Stimulated activated naive CD8-positive, alpha-beta T cell treated with anti-CD3 and anti-CD28 coated beads, Interleukin-15, amount 100 ng/mL, for 72 hours (primary cell): ENCODE data around the gene POMC.
"Not testable (repeated sequence)": the region's sequence is repeated elsewhere in the genome, so short reads cannot be mapped to it uniquely, and the experiment has no call there.

Source experiments
- ATAC-seq: fragments of 150-1000 bp; cut with Tn5 transposase; 2 replicates; pipeline ENCODE4 v1.10.0; 2021; ENCODE audit warnings: mild to moderate bottlenecking, moderate library complexity
- DNase-seq, 2 donors: peaks; one replicate each; pipeline ENCODE4 v3.0.0; 2021 to 2022
- H3K27ac Mint-ChIP-seq, 2 donors: one replicate each; pipeline ENCODE4 v1.8.0; 2022; ENCODE audit warnings: mild to moderate bottlenecking in 2 of 2, mixed read lengths in 2 of 2, moderate library complexity in 2 of 2
- H3K27me3 Mint-ChIP-seq: one replicate; pipeline ENCODE4 v1.8.0; 2022; ENCODE audit warnings: mixed read lengths
- H3K4me1 Mint-ChIP-seq: one replicate; pipeline ENCODE4 v1.8.0; 2022; ENCODE audit warnings: mild to moderate bottlenecking, mixed read lengths
- H3K4me3 Mint-ChIP-seq, 2 donors: one replicate each; pipeline ENCODE4 v1.8.0; 2022; ENCODE audit warnings: mild to moderate bottlenecking in 2 of 2, mixed read lengths in 2 of 2, moderate library complexity in 1 of 2
- H3K9me3 Mint-ChIP-seq, 2 donors: one replicate each; pipeline ENCODE4 v1.8.0; 2022; ENCODE audit warnings: mixed read lengths in 2 of 2

The POMC gene

DNA sequence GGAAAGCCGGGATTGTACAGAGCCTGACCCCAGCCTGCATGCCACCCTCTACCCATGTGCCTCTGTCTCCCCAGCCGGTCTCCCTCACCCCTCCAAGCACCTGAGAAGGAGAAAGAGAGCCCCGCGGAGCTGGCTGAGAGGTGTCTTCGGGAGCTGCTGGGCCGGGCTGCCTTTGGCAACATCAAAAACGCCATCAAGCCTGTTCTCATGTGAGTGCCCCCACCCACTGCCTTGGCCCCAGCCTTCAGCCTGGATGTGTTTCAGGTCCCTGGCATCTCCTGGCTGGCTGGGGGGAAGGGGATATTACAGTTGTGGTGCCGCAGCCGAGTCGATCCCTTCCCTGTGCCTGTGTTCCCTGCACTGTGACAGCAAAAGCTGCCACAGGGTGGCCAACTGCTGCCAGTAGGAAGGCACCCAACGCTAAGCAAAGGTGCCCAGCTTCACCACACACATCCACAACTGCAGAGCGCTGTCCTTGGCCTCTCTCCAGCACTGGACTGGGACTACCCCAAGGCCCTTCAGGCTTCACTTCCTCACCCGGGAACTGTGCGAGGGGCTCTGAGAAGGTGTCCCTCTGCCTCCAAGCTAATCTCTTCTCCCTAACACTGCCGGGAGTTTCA is 38.4 kb downstream of the POMC start:
- DNase-seq (no peak), ATAC-seq (no peak)
- Mint-ChIP-seq H3K4me3 (peak overlapping the region in 1 of 2 donors; percentile 22), H3K27ac (no peak overlapping the region), H3K27me3 (peaks cover 58% of the 10 kb centered on the region), H3K4me1 (peaks cover 20% of the 10 kb centered on the region), H3K9me3 (no peaks in the 10 kb centered on the region)

GRCh38 chr2:25127646-25128045 is 40.7 kb downstream of the POMC start:
- Mint-ChIP-seq H3K4me1 (peaks cover 20% of the 10 kb centered on the region), H3K4me3 (no peak overlapping the region), H3K27me3 (peaks cover 39% of the 10 kb centered on the region), H3K27ac (no peak overlapping the region), H3K9me3 (no peaks in the 10 kb centered on the region)
- ATAC-seq: no peak
- no peak for DNase-seq

DNA sequence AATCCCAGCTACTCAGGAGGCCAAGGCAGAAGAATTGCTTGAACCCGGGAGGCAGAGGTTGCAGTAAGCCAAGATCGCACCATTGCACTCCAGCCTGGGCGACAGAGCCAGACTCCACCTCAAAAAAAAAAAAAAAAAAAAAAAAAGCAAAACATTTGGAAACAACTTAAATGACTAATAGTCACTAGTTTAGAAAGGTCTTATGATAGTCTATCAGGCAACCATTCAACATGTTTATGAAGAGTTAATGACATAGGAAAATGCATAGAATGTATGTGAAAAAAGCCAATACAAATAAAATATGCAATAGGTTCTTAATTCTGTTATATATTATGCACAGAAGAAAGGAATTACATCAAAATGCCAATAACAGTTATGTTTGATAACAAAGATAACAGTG is 41.3 kb downstream of the POMC start:
- not testable (repeated sequence) for H3K27ac Mint-ChIP-seq

DNA sequence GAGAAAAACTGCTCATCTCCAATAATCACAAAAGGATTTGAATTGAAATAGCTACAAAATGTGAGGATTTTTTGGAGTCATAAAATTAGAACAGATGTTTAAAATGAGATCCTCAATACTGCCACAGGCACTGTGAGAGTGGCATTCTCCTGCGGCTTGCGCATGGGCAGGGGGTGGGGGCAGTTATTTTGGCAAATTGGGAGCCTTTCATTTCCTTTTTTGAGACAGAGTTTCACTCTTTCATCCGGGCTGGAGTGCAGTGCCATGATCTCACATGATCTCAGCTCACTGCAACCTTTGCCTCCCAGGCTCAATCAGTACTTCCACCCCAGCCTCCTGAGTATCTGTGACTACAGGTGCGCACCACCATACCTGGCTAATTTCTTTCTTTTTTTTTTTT is 42.4 kb downstream of the POMC start:
- Mint-ChIP-seq H3K4me1 (peaks cover 8% of the 10 kb centered on the region), H3K27ac (no peak overlapping the region), H3K4me3 (no peak overlapping the region), H3K9me3 (no peaks in the 10 kb centered on the region), H3K27me3 (peaks cover 23% of the 10 kb centered on the region)
- ATAC-seq: no peak
- DNase-seq: no peak

More for the DNA sequence above, 41.3 kb downstream of the POMC start:
- not testable (repeated sequence) for ATAC-seq, H3K9me3 Mint-ChIP-seq, H3K4me3 Mint-ChIP-seq, DNase-seq
- Mint-ChIP-seq H3K27me3 (peaks cover 34% of the 10 kb centered on the region), H3K4me1 (peaks cover 18% of the 10 kb centered on the region)

DNA sequence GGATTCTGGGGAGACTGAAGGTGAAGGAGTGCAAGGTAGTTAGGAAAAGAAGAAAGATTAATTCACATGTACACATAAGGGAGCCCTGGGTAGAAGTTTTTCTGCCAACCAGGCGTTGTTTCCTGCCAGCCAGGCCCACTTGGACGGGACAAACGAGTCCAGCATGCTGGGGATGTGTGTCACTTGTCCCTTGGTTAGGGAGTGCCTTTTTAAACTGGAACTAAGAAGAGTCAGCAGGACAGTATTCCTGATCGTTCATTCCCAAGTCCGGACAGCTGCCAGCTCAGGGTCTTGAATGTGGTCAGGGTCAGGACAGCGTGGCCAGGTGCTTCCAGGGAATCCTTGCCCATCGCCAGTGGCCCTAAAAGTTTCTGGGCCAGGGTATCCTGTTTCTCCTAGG is 43.2 kb downstream of the POMC start:
- Mint-ChIP-seq H3K9me3 (no peaks in the 10 kb centered on the region), H3K27me3 (peaks cover 15% of the 10 kb centered on the region), H3K4me1 (peaks cover 5% of the 10 kb centered on the region), H3K27ac (no peak overlapping the region), H3K4me3 (no peak overlapping the region)
- DNase-seq (no peak), ATAC-seq (no peak)

GRCh38 chr2:25123682-25124081 is 44.7 kb downstream of the POMC start:
- ATAC-seq: no peak
- Mint-ChIP-seq H3K9me3 (no peaks in the 10 kb centered on the region), H3K27me3 (peaks cover 5% of the 10 kb centered on the region), H3K27ac (no peak overlapping the region), H3K4me3 (no peak overlapping the region), H3K4me1 (no peaks in the 10 kb centered on the region)
- DNase-seq: no peak

GRCh38 chr2:25122367-25122766 is 46.0 kb downstream of the POMC start:
- H3K4me3 Mint-ChIP-seq: no peak overlapping the region
- DNase-seq (no peak), ATAC-seq (no peak)
- H3K27ac Mint-ChIP-seq: no peak overlapping the region
- no peaks in the 10 kb centered on the region for H3K4me1 Mint-ChIP-seq
- H3K27me3 Mint-ChIP-seq: peaks cover 5% of the 10 kb centered on the region
- H3K9me3 Mint-ChIP-seq: no peaks in the 10 kb centered on the region

DNA sequence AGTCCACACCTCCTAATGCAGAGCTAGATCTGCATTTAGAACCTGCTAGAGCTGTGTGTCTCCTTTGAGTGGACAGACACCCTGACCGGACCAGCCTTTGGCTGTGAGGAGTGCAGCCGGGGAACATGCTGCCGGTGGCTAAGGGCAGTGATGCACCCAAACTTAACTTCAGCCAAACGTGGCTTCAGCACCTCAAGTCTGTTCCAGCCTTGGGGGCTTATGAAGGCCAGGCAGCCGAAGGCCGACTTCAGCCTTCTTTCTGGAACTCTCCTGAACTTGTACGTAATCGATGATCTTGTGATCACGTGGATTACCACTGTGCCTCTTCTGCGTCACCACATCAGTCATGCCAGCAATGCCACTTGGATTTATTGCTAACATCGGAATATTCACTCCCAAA is 49.1 kb downstream of the POMC start:
- peaks cover 5% of the 10 kb centered on the region for H3K27me3 Mint-ChIP-seq
- no peak overlapping the region for H3K27ac Mint-ChIP-seq
- no peak overlapping the region for H3K4me3 Mint-ChIP-seq
- no peaks in the 10 kb centered on the region for H3K9me3 Mint-ChIP-seq
- ATAC-seq (no peak), DNase-seq (no peak)
- no peaks in the 10 kb centered on the region for H3K4me1 Mint-ChIP-seq

DNA sequence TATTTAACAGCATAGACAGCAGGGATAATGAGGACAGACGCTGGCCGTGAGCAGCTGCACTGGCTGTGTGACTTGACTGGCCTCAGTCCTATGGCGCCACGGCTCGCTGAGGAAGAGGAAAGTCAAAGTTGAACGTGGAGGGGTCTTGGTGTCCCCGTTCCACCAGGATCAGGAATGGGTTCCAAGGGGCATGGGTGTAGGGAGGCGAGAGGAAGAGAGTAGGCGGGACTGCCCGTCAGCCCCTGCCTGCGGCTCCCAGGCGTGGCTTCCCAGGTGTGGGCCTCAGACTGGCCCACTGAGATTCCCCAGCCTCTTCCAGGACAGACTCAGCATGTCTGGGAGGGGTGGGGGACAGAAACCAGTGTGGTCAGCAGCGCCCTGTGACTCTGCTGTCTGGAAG is 51.4 kb downstream of the POMC start:
- Mint-ChIP-seq H3K9me3 (no peaks in the 10 kb centered on the region), H3K27ac (no peak overlapping the region), H3K4me3 (no peak overlapping the region), H3K4me1 (no peaks in the 10 kb centered on the region), H3K27me3 (no peaks in the 10 kb centered on the region)
- ATAC-seq (no peak), DNase-seq (no peak)

DNA sequence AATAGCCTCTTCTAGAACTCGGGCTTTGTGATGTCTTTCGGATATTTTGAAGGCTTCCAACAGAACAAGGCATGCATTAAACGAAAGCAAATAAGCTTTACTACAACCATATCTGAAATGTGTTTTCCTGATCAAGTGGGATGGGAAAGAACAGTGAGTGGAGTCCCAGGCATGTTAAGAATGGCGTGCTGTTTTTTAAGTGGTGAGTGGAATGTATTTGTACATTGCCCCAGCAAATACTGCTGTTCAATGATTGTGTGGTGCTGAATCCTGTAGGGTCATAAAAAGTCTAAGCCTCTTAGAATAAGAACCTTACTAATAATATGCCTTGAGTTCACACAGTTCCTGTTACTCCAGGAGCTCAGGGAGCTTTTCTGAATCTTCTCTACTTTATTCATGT is 52.5 kb downstream of the POMC start:
- no peaks in the 10 kb centered on the region for H3K27me3 Mint-ChIP-seq

GRCh38 chr2:25115249-25115883 is 53.0 kb downstream of the POMC start:
- Mint-ChIP-seq H3K27me3 (peaks cover 2% of the 10 kb centered on the region), H3K9me3 (no peaks in the 10 kb centered on the region), H3K4me3 (no peak overlapping the region), H3K4me1 (peaks cover under 1% of the 10 kb centered on the region), H3K27ac (no peak overlapping the region)
- DNase-seq (no peak), ATAC-seq (no peak)

More for the DNA sequence above, 52.5 kb downstream of the POMC start:
- DNase-seq: no peak
- no peaks in the 10 kb centered on the region for H3K4me1 Mint-ChIP-seq
- no peaks in the 10 kb centered on the region for H3K9me3 Mint-ChIP-seq
- ATAC-seq: no peak
- H3K4me3 Mint-ChIP-seq: no peak overlapping the region
- H3K27ac Mint-ChIP-seq: no peak overlapping the region

DNA sequence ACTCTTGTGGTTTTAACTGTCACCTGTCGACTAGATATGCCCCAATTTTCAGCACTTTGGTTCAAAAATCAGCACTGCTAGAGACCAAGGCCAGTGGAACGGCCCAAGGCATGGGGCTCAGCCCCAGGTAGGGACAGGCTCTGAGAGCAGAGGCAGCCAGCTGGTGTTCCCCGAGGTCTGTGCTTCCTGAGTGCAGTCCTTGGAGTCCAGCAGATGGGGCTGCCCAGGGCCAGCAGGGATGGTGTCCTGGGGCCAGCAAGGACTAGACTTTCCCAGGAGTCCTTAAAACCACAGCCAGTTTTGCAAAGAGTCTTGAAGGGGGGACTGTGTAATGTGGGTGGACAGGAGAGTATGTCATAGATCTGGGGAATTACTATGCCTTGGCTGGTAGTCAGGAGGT is 56.3 kb downstream of the POMC start:
- H3K4me1 Mint-ChIP-seq: peaks cover 6% of the 10 kb centered on the region
- no peaks in the 10 kb centered on the region for H3K9me3 Mint-ChIP-seq
- DNase-seq: no peak
- no peak for ATAC-seq
- no peak overlapping the region for H3K4me3 Mint-ChIP-seq
- no peak overlapping the region for H3K27ac Mint-ChIP-seq
- H3K27me3 Mint-ChIP-seq: peaks cover 7% of the 10 kb centered on the region
